RPMI7951 (cell line): Measurements from ENCODE around the gene USP35. TPM values are rescaled to one million over a fixed set of nuclear protein-coding genes. Genes with fewer than 3 reads are reported as not detected.

Experiments used
- total RNA-seq: library from RNA; depleted of rRNA; stranded (reverse); fragments of >200 nt; shearing (Covaris generic); gene quantifications from 2 replicates; pipeline ENCODE4 v1.2.3, GENCODE V29; 2014; rRNA removed

USP35 gene
- total RNA-seq, 1 experiment from 2014 or later = 3.8 TPM

Other genes with a start within 250 kb of the USP35 start
- 25.3 and 29.7 TPM in 2 replicates for gene INTS4, start 194.3 kb upstream of the USP35 start, total RNA-seq
- 7.1 TPM in 2 replicates for gene KCTD14, start 165.6 kb upstream of the USP35 start, total RNA-seq
- not detected in 2 replicates for gene THRSP, start 125.1 kb upstream of the USP35 start, total RNA-seq
- 320 and 392 TPM in 2 replicates for gene NDUFC2, start 109.1 kb upstream of the USP35 start, total RNA-seq
- 87.5 and 115 TPM in 2 replicates for gene ALG8, start 49.3 kb upstream of the USP35 start, total RNA-seq
- gene KCTD21, start 293 bp upstream of the USP35 start, total RNA-seq = 6.8 and 10.9 TPM in 2 replicates
- 5.0 and 6.1 TPM in 2 replicates for gene GAB2, start 228.9 kb downstream of the USP35 start, total RNA-seq